Activated CD8-positive, alpha-beta memory T cell treated with anti-CD3 and anti-CD28 coated beads, Interleukin-2, amount 10 ng/mL, durations not matched to agents 7 days and 5 days (primary cell): ENCODE results near the gene ENPP6. TPM values are rescaled to one million over a fixed set of nuclear protein-coding genes. Genes with fewer than 3 reads are reported as not detected.

ENCODE experiments used
- ATAC-seq: fragments of 150-1000 bp; cut with Tn5 transposase; one replicate; pipeline ENCODE4 v1.10.0; 2021; ENCODE audit warnings: moderate library complexity
- CTCF ChIA-PET: fragments of 350-600 bp; sonication (Branson Sonifier 250); formaldehyde crosslinking; loops from one replicate; lab custom pipeline; 2021; ENCODE audit warnings: antibody characterized with exemption; lab: Charles Lee
- DNase-seq: peaks from one replicate; pipeline ENCODE4 v3.0.0-alpha.2; 2020
- H3K27ac Mint-ChIP-seq: one replicate; pipeline ENCODE4 v1.8.0; 2021; ENCODE audit warnings: mild to moderate bottlenecking, mixed read lengths
- H3K27me3 Mint-ChIP-seq: one replicate; pipeline ENCODE4 v1.8.0; 2021; ENCODE audit warnings: mixed read lengths
- H3K36me3 Mint-ChIP-seq: one replicate; pipeline ENCODE4 v1.8.0; 2021; ENCODE audit warnings: mild to moderate bottlenecking, mixed read lengths
- H3K4me1 Mint-ChIP-seq: one replicate; pipeline ENCODE4 v1.8.0; 2021; ENCODE audit warnings: mixed read lengths
- H3K4me3 Mint-ChIP-seq: one replicate; pipeline ENCODE4 v1.8.0; 2021; ENCODE audit warnings: mild to moderate bottlenecking, moderate library complexity, mixed read lengths
- H3K9me3 Mint-ChIP-seq: one replicate; pipeline ENCODE4 v1.8.0; 2022; ENCODE audit warnings: low read depth, mixed read lengths
- total RNA-seq, 2 experiments: library from RNA; stranded (reverse); gene quantifications; one replicate each; pipeline ENCODE4 v1.2.3, GENCODE V29; 2021

ENPP6 gene
- total RNA-seq, result 1 to 10 TPM; 6.2 to 6.9 TPM

DNA sequence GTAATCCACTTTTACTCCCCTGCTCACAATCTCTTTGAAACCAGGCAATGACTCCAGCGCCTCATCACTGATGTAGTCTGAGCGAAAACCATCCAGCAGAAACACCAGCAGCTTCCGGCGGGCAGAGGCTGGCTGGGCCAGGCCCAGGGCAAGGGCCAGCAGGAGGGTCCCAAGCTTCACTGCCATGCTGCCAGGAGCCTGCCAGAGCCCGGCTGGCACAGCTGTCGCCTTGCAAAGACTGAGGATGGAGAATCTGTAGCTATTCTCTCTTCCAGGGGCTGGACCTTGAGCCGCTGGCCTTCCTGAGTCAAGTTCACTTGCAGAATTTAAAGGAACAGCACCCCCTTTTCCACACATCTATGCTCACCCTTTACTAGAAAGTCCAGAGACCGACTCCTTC, at the start of gene ENPP6:
Gene ENPP6 (minus strand): TSS at position 240 of the 400 bp plus-strand sequence. CDS start 54 bp downstream, at position 186.
- ATAC-seq, result no peak
- CTCF ChIA-PET, result interaction anchor here (0.7 kb wide), 1 partner anchor 13 kb away, joined by 3 read pairs; no protein-coding TSS in a partner anchor
- no peak within 1 kb of the TSS for H3K4me3 Mint-ChIP-seq

DNA sequence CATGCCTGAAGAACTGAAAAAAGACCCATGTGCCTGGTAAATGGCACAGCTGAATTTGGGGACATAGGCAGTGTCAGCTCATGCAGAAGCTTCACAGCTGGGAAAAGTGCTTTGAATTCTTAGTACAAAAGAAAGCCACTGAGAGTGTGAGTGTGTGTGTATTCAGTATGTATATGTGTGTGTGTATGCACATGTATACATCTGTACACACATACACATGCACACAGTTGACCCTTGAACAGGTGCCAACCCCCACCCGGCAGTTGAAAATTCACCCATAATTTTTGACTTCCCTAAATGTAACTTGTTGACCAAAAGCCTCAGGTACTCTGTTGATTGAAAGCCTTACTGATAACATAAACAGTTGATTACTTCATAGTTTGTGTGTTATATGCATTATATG, 49.5 kb upstream of the ENPP6 start:
- H3K4me3 Mint-ChIP-seq, result peak overlapping the region; percentile 83
- H3K36me3 Mint-ChIP-seq, result peaks cover 3% of the 10 kb centered on the region
- no peak for ATAC-seq
- H3K9me3 Mint-ChIP-seq, result no peaks in the 10 kb centered on the region
- no peak for DNase-seq
- peaks cover 73% of the 10 kb centered on the region for H3K4me1 Mint-ChIP-seq
- peak overlapping the region; percentile 99 for H3K27ac Mint-ChIP-seq
- H3K27me3 Mint-ChIP-seq, result no peaks in the 10 kb centered on the region
- CTCF ChIA-PET, result interaction anchor here (1.3 to 12.3 kb wide), 6 partner anchors 15 to 553 kb away, joined by 3 to 153 read pairs (median 16); partner anchors contain the start of gene CENPU

More for the DNA sequence above, at the start of gene ENPP6:
- no peaks in the 10 kb centered on the region for H3K9me3 Mint-ChIP-seq
- peaks cover 29% of the 10 kb centered on the region for H3K27me3 Mint-ChIP-seq
- peaks cover 18% of the 10 kb centered on the region for H3K36me3 Mint-ChIP-seq
- peaks cover 3% of the 10 kb centered on the region for H3K4me1 Mint-ChIP-seq
- DNase-seq, result no peak
- no peak within 1 kb of the TSS for H3K27ac Mint-ChIP-seq

DNA sequence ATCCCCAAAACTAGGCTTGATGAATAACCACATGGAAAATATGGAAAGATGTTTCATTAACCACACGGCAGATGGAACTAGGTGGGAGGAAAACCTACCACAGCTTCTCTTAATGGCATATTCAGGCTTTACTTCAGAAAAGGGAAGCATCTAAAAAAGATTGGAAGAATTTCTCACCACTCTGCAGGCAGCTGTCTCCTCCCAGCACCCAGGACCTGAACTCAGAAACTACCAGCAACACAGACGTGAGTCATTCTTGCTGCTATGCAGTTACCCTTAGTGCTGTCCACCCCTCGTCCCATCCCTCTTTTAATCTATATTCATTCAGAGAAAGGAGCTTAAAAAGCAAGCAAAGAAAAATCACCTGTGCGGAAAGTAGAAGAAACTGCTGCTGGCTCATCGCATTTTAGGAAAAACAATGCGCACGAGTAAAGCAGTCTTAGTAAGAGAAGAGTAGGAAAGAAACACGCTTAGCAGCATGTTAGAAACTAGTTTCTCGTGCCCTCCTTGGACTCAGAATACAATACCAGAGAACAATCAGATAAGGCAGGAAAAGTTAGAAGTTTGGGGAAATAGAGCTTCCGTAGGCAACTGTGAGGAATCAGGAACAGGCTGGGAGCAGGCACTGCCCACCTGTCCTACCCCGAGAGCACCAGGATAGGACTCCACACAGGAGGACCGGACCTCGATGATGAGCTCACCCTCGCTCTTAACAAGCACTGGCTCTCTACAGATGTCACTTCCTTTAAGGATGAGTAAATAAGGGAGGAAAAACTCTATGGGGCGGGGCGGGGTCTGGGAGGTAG, 48.1 kb upstream of the ENPP6 start:
- Mint-ChIP-seq H3K27ac (peak overlapping the region; percentile 72), H3K27me3 (no peaks in the 10 kb centered on the region), H3K36me3 (peaks cover 2% of the 10 kb centered on the region), H3K4me3 (peak overlapping the region; percentile 63), H3K4me1 (peaks cover 72% of the 10 kb centered on the region), H3K9me3 (no peaks in the 10 kb centered on the region)
- ATAC-seq (no peak), DNase-seq (no peak)
- CTCF ChIA-PET, result interaction anchor here (0.6 to 12.3 kb wide), 16 partner anchors 8 to 718 kb away, joined by 3 to 153 read pairs (median 16); partner anchors contain the start of gene CENPU

DNA sequence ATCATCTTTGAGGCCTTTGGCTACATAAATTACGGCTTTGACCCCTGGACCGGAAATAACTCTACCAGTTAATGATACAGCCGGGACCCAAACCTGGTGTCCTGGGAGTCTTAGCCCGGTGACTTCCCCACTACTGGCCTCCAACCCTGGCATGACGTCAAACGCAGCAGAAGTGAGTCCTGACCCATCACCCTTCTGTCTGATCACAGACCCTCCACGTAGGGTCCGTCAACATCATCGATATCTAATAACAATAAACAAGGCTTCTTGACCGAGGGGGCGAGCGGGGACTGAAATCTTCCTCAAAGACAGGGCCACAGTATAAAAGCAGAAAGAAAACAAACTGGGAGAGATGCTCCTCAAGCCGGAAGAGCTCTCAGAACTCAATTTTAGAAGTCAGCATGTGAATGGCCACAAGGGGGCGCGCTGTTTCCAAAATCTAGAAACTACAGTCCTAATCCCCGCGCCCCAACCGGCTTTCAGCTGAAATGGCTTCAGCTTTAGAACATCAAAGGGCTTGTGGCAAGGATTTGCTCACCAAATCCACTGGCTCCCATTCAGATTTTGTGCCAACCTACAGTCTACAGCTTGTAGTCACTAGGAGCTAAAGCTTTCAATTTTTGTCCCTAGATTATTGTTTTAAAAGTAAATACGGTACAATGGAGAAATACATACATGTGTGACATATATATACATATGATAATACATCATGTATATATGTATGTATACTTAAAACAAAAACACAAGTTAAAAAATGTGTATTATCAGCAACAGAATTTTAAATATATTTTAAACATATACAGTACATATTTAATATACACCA, 46.4 kb upstream of the ENPP6 start:
- H3K27me3 Mint-ChIP-seq, result peaks cover 4% of the 10 kb centered on the region
- H3K27ac Mint-ChIP-seq, result peak overlapping the region; percentile 65
- no peaks in the 10 kb centered on the region for H3K36me3 Mint-ChIP-seq
- no peaks in the 10 kb centered on the region for H3K9me3 Mint-ChIP-seq
- DNase-seq, result peak; percentile 97
- H3K4me3 Mint-ChIP-seq, result peak overlapping the region; percentile 8
- peaks cover 55% of the 10 kb centered on the region for H3K4me1 Mint-ChIP-seq
- peak; percentile 55 for ATAC-seq
- CTCF ChIA-PET, result interaction anchor here (0.6 to 12.3 kb wide), 61 partner anchors 9 to 912 kb away, joined by 3 to 153 read pairs (median 4); partner anchors contain the start of genes CENPU and IRF2

DNA sequence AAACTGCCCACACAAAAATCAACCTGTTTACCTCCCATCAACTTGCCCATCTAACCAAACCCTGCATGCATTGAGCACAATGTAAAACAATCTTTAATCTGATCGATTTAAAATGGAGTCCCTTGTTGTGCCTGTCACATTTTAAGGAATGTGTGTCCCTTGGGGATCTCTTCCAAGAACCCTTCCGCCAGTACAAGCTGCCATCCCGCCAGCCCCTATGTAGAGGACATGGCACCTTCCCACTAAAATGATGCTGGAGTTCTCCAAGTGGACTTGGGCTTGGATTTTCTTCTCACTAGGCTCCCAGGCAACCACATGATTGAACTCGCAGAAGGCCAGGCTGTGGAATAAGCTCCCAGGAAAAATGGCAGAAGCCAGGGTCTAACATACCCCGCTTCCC, 45.8 kb upstream of the ENPP6 start:
- Mint-ChIP-seq H3K4me3 (no peak overlapping the region), H3K4me1 (peaks cover 49% of the 10 kb centered on the region), H3K36me3 (no peaks in the 10 kb centered on the region), H3K9me3 (no peaks in the 10 kb centered on the region), H3K27ac (no peak overlapping the region), H3K27me3 (peaks cover 4% of the 10 kb centered on the region)
- CTCF ChIA-PET, result interaction anchor here (0.7 to 12.3 kb wide), 48 partner anchors 10 to 759 kb away, joined by 3 to 153 read pairs (median 5); partner anchors contain the start of genes CENPU and IRF2
- ATAC-seq, result no peak
- no peak for DNase-seq

DNA sequence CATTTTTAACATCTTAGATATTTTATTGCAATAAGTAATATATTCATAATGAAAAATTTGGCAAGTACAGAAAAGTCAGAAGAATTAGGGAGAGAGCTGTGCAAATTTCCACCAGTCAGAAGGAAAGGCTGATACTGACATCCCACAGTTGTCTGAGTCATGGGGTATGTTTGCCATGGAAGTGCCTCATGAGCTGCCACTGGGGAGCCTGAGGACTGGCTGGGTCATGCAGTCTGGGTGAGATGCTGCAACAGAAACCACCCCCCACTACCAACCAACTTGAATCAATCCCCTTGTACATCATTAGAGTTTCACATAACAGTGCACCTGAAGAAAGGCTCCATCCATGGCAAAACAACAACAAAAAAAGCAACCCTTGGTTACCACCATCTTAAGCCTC, 45.2 kb upstream of the ENPP6 start:
- Mint-ChIP-seq H3K4me1 (peaks cover 44% of the 10 kb centered on the region), H3K4me3 (no peak overlapping the region), H3K36me3 (no peaks in the 10 kb centered on the region), H3K27me3 (peaks cover 4% of the 10 kb centered on the region), H3K27ac (no peak overlapping the region), H3K9me3 (no peaks in the 10 kb centered on the region)
- CTCF ChIA-PET, result interaction anchor here (1.1 to 12.3 kb wide), 17 partner anchors 10 to 597 kb away, joined by 3 to 153 read pairs (median 17); partner anchors contain the start of gene CENPU
- DNase-seq, result no peak
- ATAC-seq, result no peak

DNA sequence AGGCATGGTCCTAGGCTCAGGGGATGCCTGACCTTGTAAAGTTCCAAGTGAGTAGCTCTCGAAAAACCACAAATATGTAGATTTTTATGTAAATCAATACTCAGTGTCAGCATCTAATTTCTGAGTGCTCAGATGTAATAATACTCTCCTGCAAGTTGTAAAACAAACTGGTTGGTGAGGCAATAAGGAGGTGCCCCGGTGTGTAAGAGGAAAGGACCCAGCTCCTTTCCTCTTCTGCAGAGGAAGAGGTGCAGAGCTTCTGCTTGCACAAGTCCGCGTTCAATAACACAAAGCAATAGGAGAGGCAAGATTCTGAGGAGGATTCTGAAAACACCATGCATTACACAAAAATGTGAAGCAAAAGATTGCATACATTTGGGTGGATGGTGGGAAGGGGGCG, 43.6 kb upstream of the ENPP6 start:
- ATAC-seq (no peak), DNase-seq (no peak)
- no peak overlapping the region for H3K4me3 Mint-ChIP-seq
- H3K4me1 Mint-ChIP-seq, result peaks cover 28% of the 10 kb centered on the region
- no peak overlapping the region for H3K27ac Mint-ChIP-seq
- no peaks in the 10 kb centered on the region for H3K9me3 Mint-ChIP-seq
- no peaks in the 10 kb centered on the region for H3K36me3 Mint-ChIP-seq
- CTCF ChIA-PET, result interaction anchor here (1.1 to 1.6 kb wide), 4 partner anchors 10 to 289 kb away, joined by 3 to 5 read pairs (median 4); no protein-coding TSS in a partner anchor
- H3K27me3 Mint-ChIP-seq, result peaks cover 4% of the 10 kb centered on the region

DNA sequence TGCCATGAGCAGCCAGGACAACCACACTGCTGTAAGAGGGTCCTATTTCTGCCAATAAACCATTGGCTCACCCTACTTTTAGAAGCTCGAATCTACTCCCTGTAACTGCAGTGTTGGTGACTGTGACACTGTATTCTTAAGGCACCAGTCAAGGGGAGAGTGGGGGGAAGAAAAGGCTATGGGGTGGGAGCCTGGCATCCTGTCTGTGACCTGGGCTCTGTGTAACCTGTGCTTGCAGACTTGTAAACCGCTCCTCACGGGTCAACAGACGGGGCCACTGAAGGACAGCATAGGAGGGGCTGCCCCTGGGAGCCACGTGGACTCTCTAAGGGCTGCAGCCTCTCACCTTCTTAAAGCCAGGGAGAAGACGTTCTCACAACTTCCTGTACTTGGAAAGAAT, 42.2 kb upstream of the ENPP6 start:
- ATAC-seq (no peak), DNase-seq (no peak)
- Mint-ChIP-seq H3K27me3 (peaks cover 4% of the 10 kb centered on the region), H3K27ac (no peak overlapping the region), H3K4me1 (peaks cover 15% of the 10 kb centered on the region), H3K9me3 (no peaks in the 10 kb centered on the region), H3K4me3 (no peak overlapping the region), H3K36me3 (no peaks in the 10 kb centered on the region)
- CTCF ChIA-PET, result interaction anchor here (1.2 kb wide), 1 partner anchor 280 kb away, joined by 3 read pairs; no protein-coding TSS in a partner anchor

DNA sequence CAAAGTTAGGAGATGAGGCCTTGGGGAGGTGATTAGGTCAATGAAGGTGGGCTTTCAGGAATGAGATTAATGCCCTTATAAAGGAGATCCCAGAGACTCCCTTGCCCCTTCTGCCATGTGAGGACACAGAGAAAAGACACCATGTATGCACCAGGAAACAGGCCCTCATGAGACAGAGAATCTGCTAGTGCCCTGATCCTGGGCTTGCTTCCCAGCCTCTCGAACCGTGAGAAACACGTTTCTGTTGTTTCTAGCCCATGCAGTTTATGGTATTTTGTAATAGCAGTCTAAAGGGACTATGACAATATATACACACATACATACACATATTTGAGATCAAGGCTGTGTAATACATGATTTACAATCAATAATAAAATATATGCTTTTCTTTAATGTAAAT, 41.4 kb upstream of the ENPP6 start:
- CTCF ChIA-PET, result no interaction called here
- no peak overlapping the region for H3K4me3 Mint-ChIP-seq
- no peaks in the 10 kb centered on the region for H3K9me3 Mint-ChIP-seq
- peaks cover 11% of the 10 kb centered on the region for H3K4me1 Mint-ChIP-seq
- ATAC-seq, result no peak
- peaks cover 4% of the 10 kb centered on the region for H3K27me3 Mint-ChIP-seq
- no peaks in the 10 kb centered on the region for H3K36me3 Mint-ChIP-seq
- H3K27ac Mint-ChIP-seq, result no peak overlapping the region
- no peak for DNase-seq

DNA sequence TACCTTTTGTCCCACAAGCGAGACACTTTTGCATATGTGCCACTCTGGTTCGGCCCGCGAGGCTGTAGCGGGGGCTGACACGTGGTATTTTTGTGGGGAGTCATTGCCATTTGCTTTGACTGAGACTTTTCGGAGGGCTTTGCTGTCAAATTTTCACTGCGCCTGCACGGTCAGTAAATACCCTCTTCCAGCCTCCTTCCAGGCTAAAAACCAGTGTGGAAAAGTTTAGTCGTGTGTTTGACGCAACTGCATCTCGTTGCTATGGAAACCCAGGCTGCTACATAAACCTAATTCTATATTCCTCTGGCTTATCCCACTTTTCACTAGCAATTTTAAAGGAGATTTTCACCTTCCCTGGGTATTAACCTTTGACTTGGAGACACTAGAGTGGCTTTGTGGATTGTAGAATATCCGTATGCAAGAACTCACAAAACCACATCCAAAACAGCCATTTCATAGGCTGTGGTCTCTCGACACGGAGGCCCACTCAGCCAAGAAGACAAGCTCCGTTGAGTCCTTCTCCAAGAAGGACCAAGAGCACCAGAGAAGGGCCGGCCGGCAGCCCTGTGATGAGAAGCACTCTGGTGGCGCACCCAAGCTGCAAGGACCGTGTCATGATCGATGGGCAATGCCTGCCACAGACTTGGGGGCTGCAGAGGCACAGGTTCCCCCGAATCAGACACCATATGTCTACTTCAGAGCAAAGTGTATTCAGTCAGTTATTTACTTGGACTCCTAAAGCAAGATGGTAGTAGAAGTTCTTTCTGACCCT, 38.4 kb upstream of the ENPP6 start:
- Mint-ChIP-seq H3K27ac (no peak overlapping the region), H3K27me3 (peaks cover 4% of the 10 kb centered on the region), H3K4me1 (peaks cover 7% of the 10 kb centered on the region), H3K4me3 (no peak overlapping the region), H3K9me3 (no peaks in the 10 kb centered on the region), H3K36me3 (no peaks in the 10 kb centered on the region)
- ATAC-seq (no peak), DNase-seq (no peak)
- CTCF ChIA-PET, result interaction anchor here (1.5 to 5.7 kb wide), 2 partner anchors 9 to 28 kb away, joined by 5 to 36 read pairs; no protein-coding TSS in a partner anchor

DNA sequence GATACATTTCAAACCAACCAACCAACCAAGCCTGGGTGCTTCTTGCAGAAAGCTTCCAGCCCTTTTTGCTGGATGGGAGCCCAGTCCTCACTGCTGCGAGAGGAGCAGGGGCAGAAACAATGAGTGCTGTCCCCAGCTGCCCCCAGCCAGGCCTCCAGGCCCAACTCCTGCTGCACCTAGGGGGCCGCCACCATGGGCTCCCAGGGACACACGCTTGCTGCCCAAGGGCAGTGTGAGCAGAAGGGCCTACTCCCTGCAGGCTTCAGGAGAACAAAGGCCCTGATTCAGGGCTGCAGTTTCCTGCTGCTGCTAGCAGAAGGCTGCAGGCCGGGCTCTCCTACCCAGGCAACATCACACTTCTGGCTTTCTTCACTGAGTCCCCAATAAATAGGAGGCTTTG, 37.7 kb upstream of the ENPP6 start:
- Mint-ChIP-seq H3K27ac (no peak overlapping the region), H3K27me3 (peaks cover 4% of the 10 kb centered on the region), H3K9me3 (no peaks in the 10 kb centered on the region), H3K4me1 (peaks cover 11% of the 10 kb centered on the region), H3K36me3 (no peaks in the 10 kb centered on the region), H3K4me3 (no peak overlapping the region)
- ATAC-seq (no peak), DNase-seq (no peak)
- CTCF ChIA-PET, result interaction anchor here (5.7 kb wide), 1 partner anchor 9 kb away, joined by 36 read pairs; no protein-coding TSS in a partner anchor

DNA sequence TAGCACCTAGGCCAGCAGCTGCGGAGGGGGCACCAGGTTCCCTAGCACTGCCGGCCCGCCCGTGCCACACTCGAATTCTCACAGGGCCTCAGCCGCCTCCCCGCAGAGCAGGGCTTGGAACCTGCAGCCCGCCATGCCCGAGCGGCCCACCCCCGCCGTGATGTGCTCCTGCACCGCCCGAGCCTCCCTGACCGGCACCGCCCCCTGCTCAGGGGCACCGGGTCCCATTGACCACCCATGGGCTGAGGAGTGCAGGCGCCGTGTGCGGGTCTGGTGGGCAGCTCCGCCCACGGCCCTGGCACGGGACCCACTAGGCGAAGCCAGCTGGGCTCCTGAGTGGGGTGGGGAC, 35.4 kb upstream of the ENPP6 start:
- DNase-seq, result no peak
- Mint-ChIP-seq H3K27ac (no peak overlapping the region), H3K27me3 (no peaks in the 10 kb centered on the region), H3K9me3 (no peaks in the 10 kb centered on the region), H3K4me3 (no peak overlapping the region), H3K4me1 (peaks cover 11% of the 10 kb centered on the region), H3K36me3 (no peaks in the 10 kb centered on the region)
- ATAC-seq, result no peak
- CTCF ChIA-PET, result interaction anchor here (1.3 to 5.7 kb wide), 4 partner anchors 10 to 403 kb away, joined by 3 to 36 read pairs (median 4); no protein-coding TSS in a partner anchor
